Osteoblast (primary cell): ENCODE results near the gene PDX1. TPM values are rescaled to one million over a fixed set of nuclear protein-coding genes. Genes with fewer than 3 reads are reported as not detected.

Experiments
- DNase-seq: peaks from one replicate; pipeline ENCODE4 v3.0.0; 2011; ENCODE audit warnings: low spot score, mixed read lengths; ENCODE audit not compliant: insufficient read length; ENCODE audit errors: missing footprints
- H2AFZ ChIP-seq: 2 replicates; pipeline ENCODE4 v1.6.0; 2011; ENCODE audit warnings: mild to moderate bottlenecking, low read length
- H3K27ac ChIP-seq: 2 replicates; pipeline ENCODE4 v1.5.1; 2011; ENCODE audit warnings: mild to moderate bottlenecking, low read depth, low read length, moderate library complexity
- H3K27me3 ChIP-seq: 2 replicates; pipeline ENCODE4 v1.6.0; 2012; ENCODE audit warnings: mild to moderate bottlenecking, control low read depth, inconsistent platforms, low read length, moderate library complexity; ENCODE audit not compliant: insufficient read depth
- H3K36me3 ChIP-seq: 2 replicates; pipeline ENCODE4 v1.5.1; 2011; ENCODE audit warnings: mild to moderate bottlenecking, low read length, control low read depth, moderate library complexity; ENCODE audit not compliant: insufficient read depth
- H3K4me1 ChIP-seq: 2 replicates; pipeline ENCODE4 v1.5.1; 2011; ENCODE audit warnings: mild to moderate bottlenecking, low read length, control low read depth, moderate library complexity; ENCODE audit not compliant: insufficient read depth
- H3K4me2 ChIP-seq: 2 replicates; pipeline ENCODE4 v1.6.0; 2011; ENCODE audit warnings: mild to moderate bottlenecking, low read length; ENCODE audit not compliant: insufficient read depth
- H3K4me3 ChIP-seq: fragments of 200-600 bp; sonication (generic); 3 replicates; pipeline ENCODE4 v1.5.1; 2012; ENCODE audit warnings: mild to moderate bottlenecking, low read length, inconsistent platforms; ENCODE audit not compliant: insufficient read depth
- H3K79me2 ChIP-seq: 2 replicates; pipeline ENCODE4 v1.6.0; 2012; ENCODE audit warnings: mild to moderate bottlenecking, low read length, control low read depth, inconsistent platforms; ENCODE audit not compliant: insufficient read depth
- H3K9me3 ChIP-seq: 2 replicates; pipeline ENCODE4 v1.5.1; 2011; ENCODE audit warnings: low read depth, low read length, control low read depth
- H4K20me1 ChIP-seq: 2 replicates; pipeline ENCODE4 v1.6.0; 2012; ENCODE audit warnings: mild to moderate bottlenecking, low read length, control low read depth; ENCODE audit not compliant: insufficient read depth
- total RNA-seq: library from RNA; depleted of rRNA; stranded (reverse); fragments of >200 nt; gene quantifications from 2 replicates; pipeline ENCODE4 v1.2.3, GENCODE V29; 2012
- TF ChIP-seq, protein P1 (sequence below): IDR thresholded peaks from 2 replicates; pipeline ENCODE4 v1.5.1; 2011; ENCODE audit warnings: mild to moderate bottlenecking, low read depth, low read length, moderate library complexity; ENCODE audit errors: extremely low read depth

The PDX1 gene
- total RNA-seq, 1 donor = not detected

DNA sequence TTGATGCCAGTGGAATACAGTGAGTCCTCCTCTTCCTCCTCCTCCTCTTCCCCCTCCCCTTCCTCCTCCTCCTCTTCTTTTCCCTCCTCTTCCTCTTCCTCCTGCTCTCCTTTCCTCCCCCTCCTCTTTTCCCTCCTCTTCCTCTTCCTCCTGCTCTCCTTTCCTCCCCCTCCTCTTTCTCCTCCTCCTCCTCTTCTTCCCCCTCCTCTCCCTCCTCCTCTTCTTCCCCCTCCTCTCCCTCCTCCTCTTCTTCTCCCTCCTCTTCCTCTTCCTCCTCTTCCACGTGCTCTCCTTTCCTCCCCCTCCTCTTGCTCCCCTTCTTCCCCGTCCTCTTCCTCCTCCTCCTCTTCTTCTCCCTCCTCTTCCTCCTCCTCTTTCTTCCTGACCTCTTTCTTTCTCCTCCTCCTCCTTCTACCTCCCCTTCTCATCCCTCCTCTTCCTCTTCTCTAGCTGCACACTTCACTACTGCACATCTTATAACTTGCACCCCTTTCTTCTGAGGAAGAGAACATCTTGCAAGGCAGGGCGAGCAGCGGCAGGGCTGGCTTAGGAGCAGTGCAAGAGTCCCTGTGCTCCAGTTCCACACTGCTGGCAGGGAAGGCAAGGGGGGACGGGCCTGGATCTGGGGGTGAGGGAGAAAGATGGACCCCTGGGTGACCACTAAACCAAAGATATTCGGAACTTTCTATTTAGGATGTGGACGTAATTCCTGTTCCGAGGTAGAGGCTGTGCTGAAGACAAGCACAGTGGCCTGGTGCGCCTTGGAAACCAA lies 5.6 kb downstream of the PDX1 start:
- H3K4me1 ChIP-seq = no peaks in the 10 kb centered on the region
- H3K4me2 ChIP-seq = no peak overlapping the region
- no peaks in the 10 kb centered on the region for H3K9me3 ChIP-seq
- no peaks in the 10 kb centered on the region for H4K20me1 ChIP-seq
- H3K36me3 ChIP-seq = no peaks in the 10 kb centered on the region
- H2AFZ ChIP-seq = no peak overlapping the region
- TF ChIP-seq, protein P1, sequence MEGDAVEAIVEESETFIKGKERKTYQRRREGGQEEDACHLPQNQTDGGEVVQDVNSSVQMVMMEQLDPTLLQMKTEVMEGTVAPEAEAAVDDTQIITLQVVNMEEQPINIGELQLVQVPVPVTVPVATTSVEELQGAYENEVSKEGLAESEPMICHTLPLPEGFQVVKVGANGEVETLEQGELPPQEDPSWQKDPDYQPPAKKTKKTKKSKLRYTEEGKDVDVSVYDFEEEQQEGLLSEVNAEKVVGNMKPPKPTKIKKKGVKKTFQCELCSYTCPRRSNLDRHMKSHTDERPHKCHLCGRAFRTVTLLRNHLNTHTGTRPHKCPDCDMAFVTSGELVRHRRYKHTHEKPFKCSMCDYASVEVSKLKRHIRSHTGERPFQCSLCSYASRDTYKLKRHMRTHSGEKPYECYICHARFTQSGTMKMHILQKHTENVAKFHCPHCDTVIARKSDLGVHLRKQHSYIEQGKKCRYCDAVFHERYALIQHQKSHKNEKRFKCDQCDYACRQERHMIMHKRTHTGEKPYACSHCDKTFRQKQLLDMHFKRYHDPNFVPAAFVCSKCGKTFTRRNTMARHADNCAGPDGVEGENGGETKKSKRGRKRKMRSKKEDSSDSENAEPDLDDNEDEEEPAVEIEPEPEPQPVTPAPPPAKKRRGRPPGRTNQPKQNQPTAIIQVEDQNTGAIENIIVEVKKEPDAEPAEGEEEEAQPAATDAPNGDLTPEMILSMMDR = no peak
- no peak for DNase-seq
- no peak overlapping the region for H3K4me3 ChIP-seq
- no peak overlapping the region for H3K27ac ChIP-seq
- no peaks in the 10 kb centered on the region for H3K79me2 ChIP-seq
- peaks cover 99% of the 10 kb centered on the region for H3K27me3 ChIP-seq

DNA sequence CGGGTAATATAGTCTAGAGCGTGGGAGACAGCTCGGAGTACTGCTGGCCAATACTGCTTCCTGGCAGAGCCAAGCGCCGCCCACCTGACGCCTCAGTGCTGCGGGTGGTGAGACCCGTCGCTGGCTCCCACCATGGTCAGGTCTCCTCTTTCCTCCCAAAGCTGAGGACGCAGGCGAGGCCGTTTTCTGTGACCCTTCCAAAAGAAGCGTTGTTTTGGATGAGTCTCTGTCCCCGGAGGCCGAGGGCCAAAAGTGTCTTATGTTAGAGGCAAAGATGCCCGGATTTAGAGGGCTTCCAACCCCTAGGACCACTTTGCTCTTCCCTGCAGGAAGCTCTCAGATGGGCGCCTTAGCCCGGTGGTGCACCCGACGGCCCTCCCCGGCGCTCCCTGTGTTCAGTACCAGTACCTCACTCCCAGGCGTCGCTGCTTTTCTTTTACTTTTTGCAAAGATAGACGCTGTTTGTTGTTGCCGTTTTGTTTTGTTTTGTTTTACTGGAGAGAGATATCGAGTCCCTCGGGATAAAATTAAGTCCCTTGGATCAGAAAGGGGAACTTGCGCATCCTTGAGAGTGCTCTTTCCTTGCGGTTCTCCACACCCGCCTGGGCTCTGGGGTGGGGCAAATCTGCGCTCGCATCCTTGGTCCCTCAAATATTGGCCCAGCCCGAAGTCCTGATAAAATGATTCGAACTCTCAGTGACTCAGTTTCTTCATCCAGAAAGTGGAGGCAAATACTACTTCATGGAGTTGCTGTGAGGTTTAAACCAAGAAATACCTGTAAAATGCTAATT lies 7.0 kb downstream of the PDX1 start:
- no peaks in the 10 kb centered on the region for H3K9me3 ChIP-seq
- H4K20me1 ChIP-seq = no peaks in the 10 kb centered on the region
- TF ChIP-seq, protein P1 = no peak
- peak; percentile 44 for DNase-seq
- no peak overlapping the region for H2AFZ ChIP-seq
- H3K27ac ChIP-seq = no peak overlapping the region
- peaks cover 92% of the 10 kb centered on the region for H3K27me3 ChIP-seq
- no peak overlapping the region for H3K4me3 ChIP-seq
- no peaks in the 10 kb centered on the region for H3K4me1 ChIP-seq
- H3K4me2 ChIP-seq = no peak overlapping the region
- H3K79me2 ChIP-seq = no peaks in the 10 kb centered on the region
- H3K36me3 ChIP-seq = no peaks in the 10 kb centered on the region

DNA sequence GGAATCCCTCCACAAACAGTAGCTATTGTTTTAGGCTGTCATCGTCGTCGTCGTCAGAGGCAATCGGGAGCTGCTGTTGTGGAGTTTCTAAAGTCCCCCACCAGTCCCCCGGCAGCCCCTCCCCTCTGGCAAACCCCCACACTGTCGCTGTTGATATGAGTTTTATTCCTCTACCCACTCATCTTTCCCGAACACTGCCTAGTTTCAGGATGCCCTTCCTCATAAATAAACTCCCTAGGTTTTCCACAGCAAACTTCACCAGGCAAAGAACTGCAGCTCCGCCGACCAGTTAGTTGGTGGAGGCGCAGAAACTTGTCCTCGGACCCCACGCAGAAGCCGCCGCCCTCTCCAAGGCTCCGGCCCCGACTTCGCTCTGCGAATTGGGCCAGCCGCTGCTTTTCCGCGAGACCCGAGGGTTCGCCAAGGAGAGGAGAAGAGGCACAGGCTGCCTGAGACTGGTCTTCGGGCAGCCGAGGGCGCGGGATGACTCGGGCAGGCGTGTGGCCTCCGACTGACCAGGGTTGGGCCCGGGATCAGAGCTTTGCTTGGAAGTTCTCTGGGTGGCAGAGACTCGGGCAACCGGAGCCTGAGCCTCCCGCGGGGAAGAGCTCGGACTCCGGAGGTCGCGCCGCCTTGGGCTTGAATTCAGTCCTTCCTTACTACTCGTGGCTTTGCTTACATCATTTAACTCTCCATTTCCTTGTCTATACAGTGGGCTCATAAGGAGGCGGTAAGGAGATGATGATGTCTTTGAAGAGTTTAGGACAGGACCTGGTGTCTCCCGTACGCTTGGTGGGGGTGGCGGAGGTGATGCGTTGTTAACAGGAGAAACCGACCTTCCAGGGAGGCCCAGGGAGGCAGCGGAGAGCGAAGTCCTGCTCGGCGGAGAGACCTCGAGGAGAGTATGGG lies 7.9 kb downstream of the PDX1 start:
- DNase-seq = peak; percentile 76
- peaks cover 83% of the 10 kb centered on the region for H3K27me3 ChIP-seq
- TF ChIP-seq, protein P1 = no peak
- no peaks in the 10 kb centered on the region for H4K20me1 ChIP-seq
- H2AFZ ChIP-seq = no peak overlapping the region
- no peak overlapping the region for H3K4me3 ChIP-seq
- no peaks in the 10 kb centered on the region for H3K36me3 ChIP-seq
- H3K79me2 ChIP-seq = no peaks in the 10 kb centered on the region
- no peak overlapping the region for H3K27ac ChIP-seq
- no peaks in the 10 kb centered on the region for H3K4me1 ChIP-seq
- H3K9me3 ChIP-seq = no peaks in the 10 kb centered on the region
- H3K4me2 ChIP-seq = no peak overlapping the region
